HepG2 (cell line): ENCODE results near the gene XIAP. TPM values are rescaled to one million over a fixed set of nuclear protein-coding genes. Genes with fewer than 3 reads are reported as not detected.
A peak's percentile ranks its signal among the peaks of the same experiment; 100 is the strongest.

Experiments used
- ATAC-seq: fragments of 200-7000 bp; cut with Tn5 transposase; 3 replicates; pipeline ENCODE4 v1.9.1; 2020; ENCODE audit warnings: mild to moderate bottlenecking, moderate library complexity
- BruUV-seq: library from RNA; stranded (reverse); fragments of 400-500 nt; replicated peaks from 2 replicates; lab custom pipeline; 2021; lab: Mats Ljungman, UMichigan
- CTCF ChIA-PET: fragments of 300-600 bp; formaldehyde crosslinking; extraction: SDS; loops from one replicate; lab custom pipeline; 2021; ENCODE audit warnings: low total read pairs, inconsistent platforms, low intra/inter-chr PET ratio; lab: Yijun Ruan, JAX
- POLR2A ChIA-PET: fragments of 350-600 bp; sonication (Branson Sonifier 250); formaldehyde crosslinking; loops from one replicate; lab custom pipeline; 2020; ENCODE audit warnings: antibody characterized with exemption, inconsistent platforms; lab: Yijun Ruan, JAX
- DNase-seq: peaks from one replicate; pipeline ENCODE4 v3.0.0-alpha.2; 2015; ENCODE audit warnings: low spot score
- FAIRE-seq: peaks from 3 replicates; lab custom pipeline; 2011; peaks lifted over from hg19 to GRCh38; lab: Jason Lieb, UNC
- H2AFZ ChIP-seq: one replicate; pipeline ENCODE4 v1.6.1; 2011; ENCODE audit warnings: low read length, inconsistent platforms
- H3K27ac ChIP-seq: fragments of 300-600 bp; 3 replicates; pipeline ENCODE4 v1.8.0; 2011; ENCODE audit warnings: mixed run types, mild to moderate bottlenecking, mixed read lengths, low read length, inconsistent platforms; ENCODE audit not compliant: insufficient read depth; ENCODE audit errors: extremely low read length
- H3K27me3 ChIP-seq, 2 experiments: fragments of 200-600 bp in 1 of 2; 2 replicates in 1 of 2; 3 replicates in 1 of 2; pipeline versions ENCODE4 v1.6.0 to v1.8.0; 2011; ENCODE audit warnings: low read length in 2 of 2, mild to moderate bottlenecking in 2 of 2, moderate library complexity in 2 of 2, inconsistent platforms in 1 of 2; ENCODE audit not compliant: insufficient read depth in 2 of 2, control insufficient read depth in 1 of 2
- H3K36me3 ChIP-seq, 2 experiments: fragments of 200-600 bp in 1 of 2; replicated peaks in 1 of 2; 2 replicates in 1 of 2; 3 replicates in 1 of 2; pipeline versions ENCODE4 v1.5.1 to v1.8.0; 2011; ENCODE audit warnings: low read length in 2 of 2, inconsistent platforms in 1 of 2; ENCODE audit not compliant: insufficient read depth in 2 of 2, control insufficient read depth in 1 of 2
- H3K4me1 ChIP-seq: 2 replicates; pipeline ENCODE4 v1.5.1; 2012; ENCODE audit warnings: low read length, inconsistent platforms; ENCODE audit not compliant: insufficient read depth
- H3K4me2 ChIP-seq: 2 replicates; pipeline ENCODE4 v1.6.0; 2011; ENCODE audit warnings: low read depth, low read length, inconsistent platforms
- H3K4me3 ChIP-seq, 3 experiments: fragments of 200-600 bp in 1 of 3; sonication (generic), shearing (Covaris generic) in 1 of 3; replicated peaks in 1 of 3; 2 replicates each; pipeline ENCODE4 v1.5.1; 2011 to 2016; ENCODE audit warnings: low read length in 3 of 3, inconsistent platforms in 2 of 3, low read depth in 2 of 3, mild to moderate bottlenecking in 2 of 3, control low read depth in 1 of 3, mixed read lengths in 1 of 3; ENCODE audit not compliant: insufficient read depth in 1 of 3
- H3K79me2 ChIP-seq: one replicate; pipeline ENCODE4 v1.6.1; 2011; ENCODE audit warnings: low read length, inconsistent platforms; ENCODE audit not compliant: insufficient read depth
- H3K9ac ChIP-seq: 2 replicates; pipeline ENCODE4 v1.6.0; 2011; ENCODE audit warnings: mild to moderate bottlenecking, low read depth, low read length, inconsistent platforms; ENCODE audit not compliant: insufficient read depth
- H3K9me3 ChIP-seq: 2 replicates; pipeline ENCODE4 v1.5.1; 2012; ENCODE audit warnings: mild to moderate bottlenecking, low read length
- H4K20me1 ChIP-seq: 2 replicates; pipeline ENCODE4 v1.6.0; 2011; ENCODE audit warnings: inconsistent platforms, mild to moderate bottlenecking, low read length, moderate library complexity; ENCODE audit not compliant: insufficient read depth
- ARNT ChIP-seq: fragments of 450-650 bp; IDR thresholded peaks from 2 replicates; pipeline ENCODE4 v1.6.1; 2017
- EED ChIP-seq: sonication (generic); formaldehyde crosslinking; IDR thresholded peaks from 2 replicates; pipeline ENCODE4 v1.5.0; 2020; ENCODE audit warnings: mild to moderate bottlenecking, missing genetic modification reagents
- HES4 ChIP-seq: sonication (generic); formaldehyde crosslinking; IDR thresholded peaks from 2 replicates; pipeline ENCODE4 v1.9.0; 2021; ENCODE audit warnings: mild to moderate bottlenecking, missing genetic modification reagents, borderline replicate concordance
- SMAD3 ChIP-seq: sonication (generic); formaldehyde crosslinking; IDR thresholded peaks from 2 replicates; pipeline ENCODE4 v1.4.0; 2020; ENCODE audit warnings: missing genetic modification reagents
- SPEN ChIP-seq: sonication (generic); formaldehyde crosslinking; IDR thresholded peaks from 2 replicates; pipeline ENCODE4 v1.5.1; 2020; ENCODE audit warnings: low read depth, mild to moderate bottlenecking, missing genetic modification reagents
- ZFP90 ChIP-seq: sonication (generic); formaldehyde crosslinking; IDR thresholded peaks from 2 replicates; pipeline ENCODE4 v1.8.0; 2022; ENCODE audit warnings: missing genetic modification reagents, mild to moderate bottlenecking, inconsistent platforms, borderline replicate concordance
- ZNF138 ChIP-seq: sonication (generic); formaldehyde crosslinking; IDR thresholded peaks from 2 replicates; pipeline ENCODE4 v1.5.0; 2020; ENCODE audit warnings: mild to moderate bottlenecking, low read depth, missing genetic modification reagents
- ZNF652 ChIP-seq: IDR thresholded peaks from 2 replicates; pipeline ENCODE4 v1.6.1; 2016; ENCODE audit warnings: low read depth, borderline replicate concordance
- ZNF687 ChIP-seq: sonication (generic); formaldehyde crosslinking; IDR thresholded peaks from 2 replicates; pipeline ENCODE4 v1.5.1; 2020; ENCODE audit warnings: mild to moderate bottlenecking, missing genetic modification reagents, moderate library complexity
- WGBS: methylation state at CpG from one replicate; pipeline ENCODE4 v1.1.6; 2017; ENCODE audit warnings: low lambda C conversion rate; 5-methylcytosine and 5-hydroxymethylcytosine counted together
- in situ Hi-C: cut with HindIII; loops from 2 replicates; pipeline ENCODE4 v1.10.0; 2017; ENCODE audit warnings: low pct_unique_long_range_greater_than_20kb; ENCODE audit not compliant: extremely low pct_ligation_motif_present
- intact Hi-C: fragments of 100-400 bp; cut with micrococcal nuclease; formaldehyde crosslinking; loops from one replicate; pipeline ENCODE4 v1.10.0; 2022; ENCODE audit not compliant: unreplicated experiment
- polyA plus RNA-seq, 8 experiments: library from polyadenylated mRNA; depleted of rRNA in 3 of 8; stranded (reverse) in 7 of 8; unstranded in 1 of 8; fragments of >200 nt; fragmentation: Illumina TruSeq in 4 of 8; extraction: Trizol in 4 of 8; gene quantifications; 2 replicates each; pipeline versions ENCODE4 v1.2.1 to v1.2.3, GENCODE V29; 2011 to 2016; ENCODE audit warnings: low read depth in 4 of 8, missing spikeins in 1 of 8, mixed read lengths in 1 of 8; ENCODE audit not compliant: insufficient read depth in 1 of 8
- total RNA-seq, 5 experiments: library from RNA; depleted of rRNA; stranded (reverse); fragments of >200 nt; fragmentation: Illumina TruSeq; extraction: Trizol; gene quantifications; 2 replicates each; pipeline ENCODE4 v1.2.3, GENCODE V29; 2016; ENCODE audit warnings: low read depth in 1 of 5

Gene XIAP
- total and polyA plus RNA-seq, 2 of the 13 experiments (the other 11 are each of a cell fraction or from before 2014, with no cell fraction given) = 12.9 to 29.5 TPM

DNA sequence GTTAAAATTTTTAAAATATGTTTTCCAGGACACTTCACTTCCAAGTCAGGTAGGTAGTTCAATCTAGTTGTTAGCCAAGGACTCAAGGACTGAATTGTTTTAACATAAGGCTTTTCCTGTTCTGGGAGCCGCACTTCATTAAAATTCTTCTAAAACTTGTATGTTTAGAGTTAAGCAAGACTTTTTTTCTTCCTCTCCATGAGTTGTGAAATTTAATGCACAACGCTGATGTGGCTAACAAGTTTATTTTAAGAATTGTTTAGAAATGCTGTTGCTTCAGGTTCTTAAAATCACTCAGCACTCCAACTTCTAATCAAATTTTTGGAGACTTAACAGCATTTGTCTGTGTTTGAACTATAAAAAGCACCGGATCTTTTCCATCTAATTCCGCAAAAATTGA lies 49.7 kb downstream of the XIAP start:
- Histone ChIP-seq H3K27me3 (no peaks in the 10 kb centered on the region), H3K9me3 (no peaks in the 10 kb centered on the region), H3K4me2 (no peak overlapping the region), H3K9ac (no peak overlapping the region), H2AFZ (no peak overlapping the region), H3K79me2 (no peaks in the 10 kb centered on the region), H3K27ac (no peak overlapping the region), H3K36me3 (peaks cover 0 to 9% of the 10 kb centered on the region in 2 experiments; a peak in 2 of 5 replicates), H3K4me3 (no peak overlapping the region), H3K4me1 (no peaks in the 10 kb centered on the region), H4K20me1 (no peaks in the 10 kb centered on the region)
- TF ChIP-seq SPEN (no peak), ZNF138 (no peak), ARNT (no peak), ZFP90 (CRISPR knock-in tag) (no peak), EED (CRISPR knock-in tag) (no peak), SMAD3 (CRISPR knock-in tag) (no peak)
- WGBS = 95% methylated on average over 4 of the region's 4 CpGs
- no TSS peak for BruUV-seq
- CTCF ChIA-PET = no interaction called here
- in situ Hi-C loops (no loop called here), intact Hi-C loops (no loop called here)
- FAIRE-seq (no peak), ATAC-seq (no peak), DNase-seq (no peak)
- POLR2A ChIA-PET = no interaction called here

DNA sequence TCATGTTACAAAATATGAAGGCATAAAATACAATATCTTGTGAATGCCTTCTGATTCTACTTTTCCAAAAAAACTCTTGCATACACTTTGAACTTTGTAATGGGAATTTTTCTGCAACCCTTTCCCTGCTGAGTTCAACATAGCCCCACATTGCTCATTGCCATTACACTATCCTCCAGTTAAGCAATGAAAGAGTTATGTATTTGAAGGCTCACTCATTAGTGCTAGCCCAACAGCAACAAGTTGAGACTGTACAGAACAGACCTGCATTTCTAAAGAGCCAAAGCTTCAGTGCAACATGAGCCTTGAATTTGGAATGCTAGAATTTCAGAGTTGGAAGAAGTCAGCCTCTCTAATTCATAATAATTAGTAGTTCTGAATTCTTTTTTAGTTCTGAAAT lies 57.2 kb downstream of the XIAP start:
- H3K4me3 ChIP-seq = no peak overlapping the region
- DNase-seq = no peak
- no peaks in the 10 kb centered on the region for H3K36me3 ChIP-seq
- H3K79me2 ChIP-seq = no peaks in the 10 kb centered on the region
- ATAC-seq = peak; percentile 90
- H3K4me1 ChIP-seq = peaks cover 9% of the 10 kb centered on the region
- no peaks in the 10 kb centered on the region for H3K27me3 ChIP-seq
- no peaks in the 10 kb centered on the region for H4K20me1 ChIP-seq
- intact Hi-C loops (no loop called here), in situ Hi-C loops (no loop called here)
- BruUV-seq = no TSS peak
- no peaks in the 10 kb centered on the region for H3K9me3 ChIP-seq
- H3K9ac ChIP-seq = no peak overlapping the region
- no peak overlapping the region for H2AFZ ChIP-seq
- no peak overlapping the region for H3K27ac ChIP-seq
- ChIA-PET CTCF (no interaction called here), POLR2A (no interaction called here)
- peak; percentile 58 for FAIRE-seq
- H3K4me2 ChIP-seq = peak overlapping the region; percentile 42
- no peak for TF ChIP-seq ZNF687
- no peak for TF ChIP-seq HES4 (CRISPR knock-in tag)
- TF ChIP-seq ZNF652 (CRISPR knock-in tag) = peak; percentile 91
